Liver (tissue), 9 donors: ENCODE results near the gene SLC6A14. TPM values are rescaled to one million over a fixed set of nuclear protein-coding genes. Genes with fewer than 3 reads are reported as not detected.

Experiments
- DNase-seq: peaks from one replicate; pipeline ENCODE4 v3.0.0-alpha.2; 2017; ENCODE audit warnings: low spot score
- H3K27ac ChIP-seq, 2 donors: one replicate each; pipeline ENCODE4 v1.7.0; 2013; ENCODE audit warnings: inconsistent platforms in 2 of 2, low read length in 2 of 2, control low read depth in 1 of 2, low read depth in 1 of 2, mild to moderate bottlenecking in 1 of 2
- H3K27me3 ChIP-seq, 4 donors: one replicate each; pipeline versions ENCODE4 v1.6.1 to v1.7.0; 2013; ENCODE audit warnings: low read length in 3 of 4, inconsistent platforms in 1 of 4, mild to moderate bottlenecking in 1 of 4, moderate library complexity in 1 of 4; ENCODE audit not compliant: control insufficient read depth in 4 of 4, insufficient read depth in 4 of 4
- H3K36me3 ChIP-seq, 4 donors: one replicate each; pipeline versions ENCODE4 v1.6.1 to v1.7.0; 2013; ENCODE audit warnings: low read length in 3 of 4, mild to moderate bottlenecking in 3 of 4, low read depth in 1 of 4, moderate library complexity in 1 of 4; ENCODE audit not compliant: control insufficient read depth in 4 of 4, insufficient read depth in 3 of 4
- H3K4me1 ChIP-seq, 4 donors: one replicate each; pipeline versions ENCODE4 v1.6.1 to v1.7.0; 2013; ENCODE audit warnings: low read length in 3 of 4, mild to moderate bottlenecking in 3 of 4, moderate library complexity in 1 of 4; ENCODE audit not compliant: control insufficient read depth in 4 of 4, insufficient read depth in 4 of 4
- H3K4me3 ChIP-seq, 3 donors: one replicate each; pipeline versions ENCODE4 v1.6.1 to v1.7.0; 2013; ENCODE audit warnings: low read length in 3 of 3, control low read depth in 1 of 3, low read depth in 1 of 3, mild to moderate bottlenecking in 1 of 3
- H3K9ac ChIP-seq, 2 donors: one replicate each; pipeline ENCODE4 v1.7.0; 2013; ENCODE audit warnings: low read length in 2 of 2, mild to moderate bottlenecking in 2 of 2, moderate library complexity in 2 of 2, control low read depth in 1 of 2, low read depth in 1 of 2
- H3K9me3 ChIP-seq, 4 donors: one replicate each; pipeline versions ENCODE4 v1.6.1 to v1.7.0; 2013; ENCODE audit warnings: low read length in 3 of 4; ENCODE audit not compliant: control insufficient read depth in 4 of 4
- ATF3 ChIP-seq: IDR thresholded peaks from 2 replicates; pipeline ENCODE4 v1.6.1; 2016; ENCODE audit warnings: antibody characterized with exemption
- EGR1 ChIP-seq, 2 donors: IDR thresholded peaks; 2 replicates each; pipeline ENCODE4 v1.6.1; 2016 to 2018; ENCODE audit warnings: antibody characterized with exemption in 2 of 2, low read depth in 2 of 2
- FOXA2 ChIP-seq: IDR thresholded peaks from 2 replicates; pipeline ENCODE4 v1.6.1; 2016; ENCODE audit warnings: antibody characterized with exemption
- GABPA ChIP-seq, 2 donors: IDR thresholded peaks in 1 of 2; conservative IDR thresholded peaks in 1 of 2; 2 replicates each; pipeline ENCODE4 v1.6.1; 2016; ENCODE audit warnings: antibody characterized with exemption in 2 of 2, mild to moderate bottlenecking in 1 of 2, moderate library complexity in 1 of 2
- MAX ChIP-seq: IDR thresholded peaks from 2 replicates; pipeline ENCODE4 v1.6.1; 2016; ENCODE audit warnings: antibody characterized with exemption
- NR2F2 ChIP-seq: IDR thresholded peaks from 2 replicates; pipeline ENCODE4 v1.6.1; 2016; ENCODE audit warnings: antibody characterized with exemption
- RAD21 ChIP-seq, 2 donors: IDR thresholded peaks; 2 replicates each; pipeline ENCODE4 v1.6.1; 2016; ENCODE audit warnings: antibody characterized with exemption in 2 of 2, mild to moderate bottlenecking in 2 of 2
- SP1 ChIP-seq: IDR thresholded peaks from 2 replicates; pipeline ENCODE4 v1.6.1; 2018; ENCODE audit warnings: antibody characterized with exemption, mild to moderate bottlenecking
- TAF1 ChIP-seq: conservative IDR thresholded peaks from 2 replicates; pipeline ENCODE4 v1.6.1; 2016; ENCODE audit warnings: antibody characterized with exemption, mild to moderate bottlenecking
- ZBTB33 ChIP-seq: IDR thresholded peaks from 2 replicates; pipeline ENCODE4 v1.6.1; 2016; ENCODE audit warnings: antibody characterized with exemption
- WGBS: extraction: QIAGEN DNeasy Blood & Tissue Kit; methylation state at CpG from one replicate; pipeline ENCODE4 v1.1.7; 2013; 5-methylcytosine and 5-hydroxymethylcytosine counted together
- polyA plus RNA-seq, 2 donors: library from polyadenylated mRNA; stranded (reverse) in 1 of 2; unstranded in 1 of 2; fragments of 200-250 nt in 1 of 2; fragments of >200 nt in 1 of 2; fragmentation: Nextera tagmentation in 1 of 2; extraction: Ambion mirVana in 1 of 2; gene quantifications; one replicate each; pipeline versions ENCODE4 v1.2.1 to v1.2.3, GENCODE V29; 2013 to 2015
- total RNA-seq, 2 donors: library from RNA; depleted of rRNA; stranded (reverse); fragments of >200 nt; gene quantifications; one replicate each; pipeline ENCODE4 v1.2.3, GENCODE V29; 2014
- TF ChIP-seq, protein P1 (sequence below): fragments of 150-350 bp; IDR thresholded peaks from 2 replicates; pipeline ENCODE4 v1.5.1; 2017; ENCODE audit warnings: improper control_type of control experiment, low read depth, low read length; ENCODE audit not compliant: missing input control
- donor health status: healthy.
- donor health status: healthy.
- donor health status: healthy.
- donor health status: healthy.
- donor health status: healthy.

The SLC6A14 gene
- total and polyA plus RNA-seq, 4 donors, result 0.33 TPM; not detected in 3

DNA sequence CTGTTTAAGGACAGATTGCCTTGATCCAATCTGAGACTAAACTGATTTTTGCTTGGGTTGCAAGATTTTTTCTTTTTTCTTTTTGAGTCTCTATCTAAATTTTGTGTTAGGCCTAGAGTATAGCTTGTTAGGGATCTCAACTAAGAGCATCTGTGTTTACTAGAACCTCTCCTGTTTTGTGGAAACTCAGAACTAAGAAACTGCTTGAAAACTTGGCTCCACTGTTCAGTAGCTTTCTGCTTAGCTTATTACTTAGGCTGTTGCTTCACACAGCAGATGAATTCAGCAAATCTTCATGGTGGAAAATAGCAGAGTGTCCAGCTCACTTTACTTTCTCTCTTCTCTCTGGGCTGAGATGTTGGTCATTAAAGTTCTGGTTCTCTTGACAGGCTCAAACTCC lies 36.7 kb upstream of the SLC6A14 start:
- no peak overlapping the region for H3K4me3 ChIP-seq
- H3K27me3 ChIP-seq, result no peaks in the 10 kb centered on the region
- no peak overlapping the region for H3K9ac ChIP-seq
- H3K36me3 ChIP-seq, result no peaks in the 10 kb centered on the region
- no peak overlapping the region for H3K27ac ChIP-seq
- H3K4me1 ChIP-seq, result no peaks in the 10 kb centered on the region
- no peaks in the 10 kb centered on the region for H3K9me3 ChIP-seq
- TF ChIP-seq ATF3 (no peak), NR2F2 (no peak), RAD21 (IDR thresholded peaks at IDR 0.05) (no peak), SP1 (no peak)
- TF ChIP-seq, protein P1, sequence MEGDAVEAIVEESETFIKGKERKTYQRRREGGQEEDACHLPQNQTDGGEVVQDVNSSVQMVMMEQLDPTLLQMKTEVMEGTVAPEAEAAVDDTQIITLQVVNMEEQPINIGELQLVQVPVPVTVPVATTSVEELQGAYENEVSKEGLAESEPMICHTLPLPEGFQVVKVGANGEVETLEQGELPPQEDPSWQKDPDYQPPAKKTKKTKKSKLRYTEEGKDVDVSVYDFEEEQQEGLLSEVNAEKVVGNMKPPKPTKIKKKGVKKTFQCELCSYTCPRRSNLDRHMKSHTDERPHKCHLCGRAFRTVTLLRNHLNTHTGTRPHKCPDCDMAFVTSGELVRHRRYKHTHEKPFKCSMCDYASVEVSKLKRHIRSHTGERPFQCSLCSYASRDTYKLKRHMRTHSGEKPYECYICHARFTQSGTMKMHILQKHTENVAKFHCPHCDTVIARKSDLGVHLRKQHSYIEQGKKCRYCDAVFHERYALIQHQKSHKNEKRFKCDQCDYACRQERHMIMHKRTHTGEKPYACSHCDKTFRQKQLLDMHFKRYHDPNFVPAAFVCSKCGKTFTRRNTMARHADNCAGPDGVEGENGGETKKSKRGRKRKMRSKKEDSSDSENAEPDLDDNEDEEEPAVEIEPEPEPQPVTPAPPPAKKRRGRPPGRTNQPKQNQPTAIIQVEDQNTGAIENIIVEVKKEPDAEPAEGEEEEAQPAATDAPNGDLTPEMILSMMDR, result no peak
- DNase-seq, result no peak

DNA sequence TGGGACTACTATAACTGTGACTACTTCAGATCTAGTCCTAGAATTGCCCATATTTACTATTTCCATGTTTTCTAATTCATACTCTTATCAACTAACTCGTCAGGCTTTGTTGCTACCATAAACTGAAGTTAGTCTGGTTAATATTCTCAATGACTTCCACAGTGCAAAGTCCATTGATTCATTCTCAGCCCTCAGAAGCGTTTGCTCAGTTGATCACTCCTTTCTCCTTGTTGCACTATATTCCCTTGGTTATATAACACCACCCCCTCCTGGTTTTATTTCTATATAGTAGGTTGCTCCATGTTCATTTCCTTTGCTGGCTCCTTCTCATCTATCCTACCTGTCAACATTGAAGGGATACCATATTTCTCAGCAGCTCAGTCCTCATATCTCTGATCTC lies 27.2 kb upstream of the SLC6A14 start:
- TF ChIP-seq GABPA (IDR thresholded peaks at IDR 0.05 in 1 of 2, conservative IDR thresholded peaks at IDR 0.05 in 1 of 2) (no peak), FOXA2 (no peak), NR2F2 (no peak), ZBTB33 (no peak), MAX (no peak)
- TF ChIP-seq, protein P1, result no peak
- Histone ChIP-seq H3K27ac (no peak overlapping the region), H3K36me3 (no peaks in the 10 kb centered on the region), H3K9ac (no peak overlapping the region), H3K9me3 (no peaks in the 10 kb centered on the region), H3K27me3 (peaks cover 0 to 4% (median 0%) of the 10 kb centered on the region in 4 donors), H3K4me3 (no peak overlapping the region), H3K4me1 (no peaks in the 10 kb centered on the region)
- 53% methylated on average over 2 of the region's 2 CpGs for WGBS
- no peak for DNase-seq

- TF ChIP-seq TAF1, result no peak
- no peak for TF ChIP-seq EGR1 (IDR thresholded peaks at IDR 0.05; ENCODE audit: low read depth in 2 of 2)
- TF ChIP-seq ZBTB33, result no peak
- no peaks in the 10 kb centered on the region for H3K36me3 ChIP-seq
- no peak overlapping the region for H3K27ac ChIP-seq
- H3K4me3 ChIP-seq, result no peak overlapping the region
- no peak for DNase-seq
- H3K9me3 ChIP-seq, result no peaks in the 10 kb centered on the region
- H3K4me1 ChIP-seq, result no peaks in the 10 kb centered on the region
- H3K27me3 ChIP-seq, result peaks cover 0 to 3% (median 0%) of the 10 kb centered on the region in 4 donors
- WGBS, result 37% methylated on average over 1 of the region's 1 CpG
- no peak overlapping the region for H3K9ac ChIP-seq
These were observed 23.1 kb upstream of the SLC6A14 start for GRCh38 chrX:116413273-116413672.
